ENCODE results near the gene MAP3K15. TPM values are rescaled to one million over a fixed set of nuclear protein-coding genes. Genes with fewer than 3 reads are reported as not detected.

MAP3K15 gene
- total RNA-seq, 4 donors from 2014 or later: not detected

DNA sequence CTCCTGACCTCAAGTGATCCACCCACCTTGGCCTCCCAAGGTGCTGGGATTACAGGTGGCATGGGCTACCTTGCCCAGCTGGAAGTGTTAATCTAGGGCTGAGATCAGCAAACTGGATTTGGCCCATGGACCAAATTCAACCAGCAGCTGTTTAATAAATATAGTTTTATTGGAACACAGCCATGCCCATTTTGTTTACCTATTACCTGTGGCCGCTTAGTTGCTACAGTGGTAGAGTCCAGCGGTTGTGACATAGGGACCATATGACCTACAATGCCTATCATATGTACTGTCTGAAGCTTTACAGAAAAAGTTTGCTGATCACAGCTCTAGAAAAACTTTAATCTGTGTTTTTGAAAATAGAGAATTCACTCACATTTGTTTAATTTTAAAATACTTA, 188.7 kb downstream of the MAP3K15 start:
- H3K4me3 ChIP-seq: no peak overlapping the region
- TF ChIP-seq POLR2A (IDR thresholded peaks at IDR 0.05): no peak
- TF ChIP-seq, protein P1, sequence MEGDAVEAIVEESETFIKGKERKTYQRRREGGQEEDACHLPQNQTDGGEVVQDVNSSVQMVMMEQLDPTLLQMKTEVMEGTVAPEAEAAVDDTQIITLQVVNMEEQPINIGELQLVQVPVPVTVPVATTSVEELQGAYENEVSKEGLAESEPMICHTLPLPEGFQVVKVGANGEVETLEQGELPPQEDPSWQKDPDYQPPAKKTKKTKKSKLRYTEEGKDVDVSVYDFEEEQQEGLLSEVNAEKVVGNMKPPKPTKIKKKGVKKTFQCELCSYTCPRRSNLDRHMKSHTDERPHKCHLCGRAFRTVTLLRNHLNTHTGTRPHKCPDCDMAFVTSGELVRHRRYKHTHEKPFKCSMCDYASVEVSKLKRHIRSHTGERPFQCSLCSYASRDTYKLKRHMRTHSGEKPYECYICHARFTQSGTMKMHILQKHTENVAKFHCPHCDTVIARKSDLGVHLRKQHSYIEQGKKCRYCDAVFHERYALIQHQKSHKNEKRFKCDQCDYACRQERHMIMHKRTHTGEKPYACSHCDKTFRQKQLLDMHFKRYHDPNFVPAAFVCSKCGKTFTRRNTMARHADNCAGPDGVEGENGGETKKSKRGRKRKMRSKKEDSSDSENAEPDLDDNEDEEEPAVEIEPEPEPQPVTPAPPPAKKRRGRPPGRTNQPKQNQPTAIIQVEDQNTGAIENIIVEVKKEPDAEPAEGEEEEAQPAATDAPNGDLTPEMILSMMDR (IDR thresholded peaks at IDR 0.05): no peak
- 83 to 86% methylated on average over 1 to 2 of the region's 2 CpGs for WGBS, 2 donors
- no peak for DNase-seq
- H3K27me3 ChIP-seq: no peaks in the 10 kb centered on the region
- H3K27ac ChIP-seq: no peak overlapping the region
- no peaks in the 10 kb centered on the region for H3K9me3 ChIP-seq
- intact Hi-C loops (cut with DNase I): no loop called here
- no peaks in the 10 kb centered on the region for H3K36me3 ChIP-seq
- H3K4me1 ChIP-seq: no peaks in the 10 kb centered on the region

Small RNA genes within 50 kb of the gene (small RNA-seq; reads per million reads assigned to genes)
- 0 reads per million in 4 donors for gene RF00019

Other genes starting within 250 kb of the MAP3K15 start
- gene PDHA1, start 171.6 kb downstream of the MAP3K15 start, total RNA-seq: 100 to 1,000 TPM in 1 of 4 donors, 10 to 100 TPM in 3; 48.8 to 121 (median 66.5) TPM

All from esophagus squamous epithelium (tissue), 5 donors.